GM12878 (cell line): ENCODE data around the gene FAM111B. TPM values are rescaled to one million over a fixed set of nuclear protein-coding genes. Genes with fewer than 3 reads are reported as not detected.

Source experiments
- ATAC-seq: fragments of 200-7000 bp; cut with Tn5 transposase; 3 replicates; pipeline ENCODE4 v1.9.1; 2020; ENCODE audit warnings: mild to moderate bottlenecking, moderate library complexity
- Bru-seq: library from RNA; stranded (reverse); fragments of 400-500 nt; gene quantifications from one replicate; lab custom pipeline; 2021; lab: Mats Ljungman, UMichigan
- BruChase-seq, 2 experiments: library from RNA; stranded (reverse); fragments of 400-500 nt; gene quantifications; one replicate each; lab custom pipeline; 2021; lab: Mats Ljungman, UMichigan
- BruUV-seq: library from RNA; stranded (reverse); fragments of 400-500 nt; replicated peaks from 2 replicates; lab custom pipeline; 2021; lab: Mats Ljungman, UMichigan
- CTCF ChIA-PET: fragments of 300-600 bp; sonication (Branson Sonifier 250); formaldehyde crosslinking; extraction: SDS; loops from one replicate; lab custom pipeline; 2021; ENCODE audit warnings: inconsistent platforms; lab: Yijun Ruan, JAX
- POLR2A ChIA-PET: fragments of 350-600 bp; formaldehyde crosslinking; extraction: SDS; loops from one replicate; lab custom pipeline; 2021; ENCODE audit warnings: inconsistent platforms; lab: Charles Lee
- RAD21 ChIA-PET: fragments of 300-600 bp; sonication (Branson Sonifier 250); formaldehyde crosslinking; loops from one replicate; lab custom pipeline; 2023; ENCODE audit warnings: antibody characterized with exemption; ENCODE audit not compliant: unreplicated experiment; lab: Charles Lee
- SMC1A ChIA-PET: fragments of 300-600 bp; sonication (Branson Sonifier 250); formaldehyde crosslinking; loops from one replicate; lab custom pipeline; 2023; ENCODE audit not compliant: unreplicated experiment, uncharacterized antibody; lab: Charles Lee
- DNase-seq: peaks from one replicate; pipeline ENCODE4 v3.0.0-alpha.2; 2011; ENCODE audit warnings: low read depth, low spot score
- FAIRE-seq: peaks from 3 replicates; lab custom pipeline; 2011; peaks lifted over from hg19 to GRCh38; lab: Jason Lieb, UNC
- H2AFZ ChIP-seq: 2 replicates; pipeline ENCODE4 v1.6.0; 2011; ENCODE audit warnings: low read depth, low read length, control low read depth; ENCODE audit not compliant: control insufficient read depth
- H3K27ac ChIP-seq: 2 replicates; pipeline ENCODE4 v1.5.1; 2011; ENCODE audit warnings: control low read depth; ENCODE audit not compliant: control insufficient read depth, insufficient read depth
- H3K27me3 ChIP-seq, 2 experiments: replicated peaks in 1 of 2; 2 replicates each; pipeline versions ENCODE4 v1.6.0 to v1.6.1; 2011; ENCODE audit warnings: low read length in 1 of 2; ENCODE audit not compliant: control insufficient read depth in 2 of 2, insufficient read depth in 2 of 2
- H3K36me3 ChIP-seq, 2 experiments: 2 replicates each; pipeline ENCODE4 v1.5.1; 2011; ENCODE audit warnings: low read length in 1 of 2; ENCODE audit not compliant: control insufficient read depth in 2 of 2, insufficient read depth in 2 of 2
- H3K4me1 ChIP-seq: 2 replicates; pipeline ENCODE4 v1.6.1; 2011; ENCODE audit warnings: mild to moderate bottlenecking, low read length, moderate library complexity, mixed read lengths; ENCODE audit not compliant: control insufficient read depth, insufficient read depth
- H3K4me2 ChIP-seq: 2 replicates; pipeline ENCODE4 v1.6.0; 2011; ENCODE audit warnings: control low read depth; ENCODE audit not compliant: control insufficient read depth, insufficient read depth
- H3K4me3 ChIP-seq: fragments of 200-600 bp; sonication (generic); 2 replicates; pipeline ENCODE4 v1.5.1; 2016
- H3K79me2 ChIP-seq: 2 replicates; pipeline ENCODE4 v1.6.0; 2011; ENCODE audit warnings: low read length; ENCODE audit not compliant: control insufficient read depth, insufficient read depth
- H3K9ac ChIP-seq: 2 replicates; pipeline ENCODE4 v1.8.0; 2011; ENCODE audit warnings: low read length, control low read depth, mixed read lengths; ENCODE audit not compliant: control insufficient read depth, insufficient read depth
- H3K9me3 ChIP-seq: replicated peaks from 3 replicates; pipeline ENCODE4 v1.5.1; 2011; ENCODE audit warnings: mild to moderate bottlenecking, low read length; ENCODE audit not compliant: control insufficient read depth, insufficient read depth
- H4K20me1 ChIP-seq: 2 replicates; pipeline ENCODE4 v1.6.0; 2011; ENCODE audit not compliant: control insufficient read depth, insufficient read depth
- CHD4 ChIP-seq: fragments of 200-600 bp; sonication (generic); IDR thresholded peaks from 2 replicates; pipeline ENCODE4 v1.6.1; 2016; ENCODE audit warnings: mild to moderate bottlenecking
- EGR1 ChIP-seq, 2 experiments: IDR thresholded peaks; 1 replicate in 1 of 2; 2 replicates in 1 of 2; pipeline ENCODE4 v1.6.1; 2011 to 2012; ENCODE audit warnings: low read depth in 2 of 2, low read length in 2 of 2, borderline replicate concordance in 1 of 2, mild to moderate bottlenecking in 1 of 2, moderate library complexity in 1 of 2
- HCFC1 ChIP-seq: fragments of 150-350 bp; IDR thresholded peaks from 2 replicates; pipeline ENCODE4 v1.6.1; 2014; ENCODE audit warnings: low read length
- IKZF1 ChIP-seq: fragments of 450-650 bp; conservative IDR thresholded peaks from 2 replicates; pipeline ENCODE4 v1.6.1; 2017; ENCODE audit warnings: antibody characterized with exemption, mild to moderate bottlenecking
- POLR2AphosphoS5 ChIP-seq: IDR thresholded peaks from 2 replicates; pipeline ENCODE4 v1.6.1; 2011; ENCODE audit warnings: mild to moderate bottlenecking, low read length, inconsistent platforms
- RB1 ChIP-seq: fragments of 450-650 bp; formaldehyde crosslinking; IDR thresholded peaks from 2 replicates; pipeline ENCODE4 v1.6.1; 2017; ENCODE audit warnings: mild to moderate bottlenecking, borderline replicate concordance
- RFX5 ChIP-seq: IDR thresholded peaks from 2 replicates; pipeline ENCODE4 v1.6.1; 2011; ENCODE audit warnings: low read depth, low read length, improper control_type of control experiment
- SP1 ChIP-seq: IDR thresholded peaks from one replicate; pipeline ENCODE4 v1.6.1; 2011; ENCODE audit warnings: low read depth, low read length
- WGBS: methylation state at CpG from one replicate; pipeline ENCODE4 v1.1.6; 2016; ENCODE audit warnings: low lambda C conversion rate; ENCODE audit not compliant: insufficient replicate concordance, insufficient coverage; ENCODE audit errors: missing lambda C conversion rate; 5-methylcytosine and 5-hydroxymethylcytosine counted together
- in situ Hi-C: fragments of 300-500 bp; cut with MboI; formaldehyde crosslinking; loops from 9 replicates; pipeline ENCODE4 v1.14.3; 2018; ENCODE audit warnings: mixed read lengths
- intact Hi-C: fragments of 100-400 bp; cut with micrococcal nuclease; formaldehyde crosslinking; loops from one replicate; pipeline ENCODE4 v1.14.2; 2022; ENCODE audit not compliant: unreplicated experiment
- long read RNA-seq, 2 experiments: library from polyadenylated mRNA; unstranded; transcript quantifications; one replicate each; pipeline ENCODE4 v2.0.0, GENCODE V29; 2019 to 2020
- polyA minus RNA-seq, 3 experiments: library from RNA; depleted of rRNA, polyadenylated mRNA; stranded (reverse); fragments of >200 nt; gene quantifications; 2 replicates each; pipeline ENCODE4 v1.2.3, GENCODE V29; 2011
- polyA plus RNA-seq, 11 experiments: library from polyadenylated mRNA; depleted of rRNA in 4 of 11; unstranded in 6 of 11; stranded (reverse) in 5 of 11; fragments of >200 nt; fragmentation: Nextera tagmentation in 4 of 11; fragmentation: Illumina TruSeq in 1 of 11; extraction: Ambion mirVana in 4 of 11; extraction: Trizol in 1 of 11; gene quantifications; 1 replicate in 1 of 11; 2 replicates in 10 of 11; pipeline versions ENCODE4 v1.2.1 to v1.2.3, GENCODE V29; 2011 to 2016; ENCODE audit warnings: inconsistent platforms in 2 of 11, missing spikeins in 2 of 11, low read depth in 1 of 11
- total RNA-seq, 4 experiments: library from RNA; depleted of rRNA in 3 of 4; stranded (reverse); fragments of >200 nt in 3 of 4; fragmentation: Illumina TruSeq in 1 of 4; extraction: Trizol in 1 of 4; gene quantifications; 2 replicates each; pipeline versions ENCODE4 v1.2.1 to v1.2.3, GENCODE V29; 2013 to 2021
- TF ChIP-seq, protein P1 (sequence below): IDR thresholded peaks from 2 replicates; pipeline ENCODE4 v1.6.1; 2012; ENCODE audit warnings: low read length, inconsistent platforms
- TF ChIP-seq, protein P2 (sequence below): IDR thresholded peaks from 2 replicates; pipeline ENCODE4 v1.6.1; 2011; ENCODE audit warnings: mild to moderate bottlenecking, low read depth, low read length, moderate library complexity; ENCODE audit not compliant: insufficient replicate concordance

The FAM111B gene, protein sequence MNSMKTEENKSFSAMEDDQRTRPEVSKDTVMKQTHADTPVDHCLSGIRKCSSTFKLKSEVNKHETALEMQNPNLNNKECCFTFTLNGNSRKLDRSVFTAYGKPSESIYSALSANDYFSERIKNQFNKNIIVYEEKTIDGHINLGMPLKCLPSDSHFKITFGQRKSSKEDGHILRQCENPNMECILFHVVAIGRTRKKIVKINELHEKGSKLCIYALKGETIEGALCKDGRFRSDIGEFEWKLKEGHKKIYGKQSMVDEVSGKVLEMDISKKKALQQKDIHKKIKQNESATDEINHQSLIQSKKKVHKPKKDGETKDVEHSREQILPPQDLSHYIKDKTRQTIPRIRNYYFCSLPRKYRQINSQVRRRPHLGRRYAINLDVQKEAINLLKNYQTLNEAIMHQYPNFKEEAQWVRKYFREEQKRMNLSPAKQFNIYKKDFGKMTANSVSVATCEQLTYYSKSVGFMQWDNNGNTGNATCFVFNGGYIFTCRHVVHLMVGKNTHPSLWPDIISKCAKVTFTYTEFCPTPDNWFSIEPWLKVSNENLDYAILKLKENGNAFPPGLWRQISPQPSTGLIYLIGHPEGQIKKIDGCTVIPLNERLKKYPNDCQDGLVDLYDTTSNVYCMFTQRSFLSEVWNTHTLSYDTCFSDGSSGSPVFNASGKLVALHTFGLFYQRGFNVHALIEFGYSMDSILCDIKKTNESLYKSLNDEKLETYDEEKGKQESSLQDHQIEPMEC
- total RNA-seq (2013; cell fraction: nucleolus; rRNA removed): 69.8 and 80.1 TPM in 2 replicates
- 53.4 and 59.7 TPM in 2 replicates for total RNA-seq (2014; rRNA removed)
- total RNA-seq (2014; rRNA removed; fragmentation: Illumina TruSeq; extraction: Trizol): 76.6 and 76.7 TPM in 2 replicates
- total RNA-seq (2021): 52.0 and 58.9 TPM in 2 replicates
- 13.4 TPM for polyA plus RNA-seq (2011; ENCODE audit: low read depth)
- 35.9 and 59.7 TPM in 2 replicates for polyA plus RNA-seq (2011; rRNA removed)
- polyA plus RNA-seq (2011; cell fraction: cytosol; rRNA removed): 12.0 and 13.2 TPM in 2 replicates
- polyA plus RNA-seq (2011; cell fraction: nucleus; rRNA removed): 19.9 and 23.0 TPM in 2 replicates
- 24.0 and 25.0 TPM in 2 replicates for polyA plus RNA-seq (2012)
- polyA plus RNA-seq (2014; fragmentation: Illumina TruSeq; extraction: Trizol): 79.5 and 94.6 TPM in 2 replicates
- polyA plus RNA-seq (2014; fragmentation: Nextera tagmentation; extraction: Ambion mirVana): 10 to 100 TPM; 42.0 to 65.3 TPM
- polyA plus RNA-seq (2014; rRNA removed): 35.8 and 42.2 TPM in 2 replicates
- polyA plus RNA-seq (2016; fragmentation: Nextera tagmentation; extraction: Ambion mirVana): 10 to 100 TPM; 96.3 to 97.2 TPM
- 30.2 and 57.1 TPM in 2 replicates for polyA minus RNA-seq (2011; rRNA and poly(A)+ RNA removed)
- 11.6 and 16.7 TPM in 2 replicates for polyA minus RNA-seq (2011; cell fraction: cytosol; rRNA and poly(A)+ RNA removed)
- polyA minus RNA-seq (2011; cell fraction: nucleus; rRNA and poly(A)+ RNA removed): 48.1 and 63.7 TPM in 2 replicates
- Bru-seq, nascent RNA: percentile 97 among the genes with signal in this experiment
- BruChase-seq, experiment 1, labeled RNA remaining after a 6-hour chase: percentile 73 among the genes with signal in this experiment
- percentile 94 among the genes with signal in this experiment for BruChase-seq, experiment 2, labeled RNA remaining after a 2-hour chase
- long read RNA-seq, experiment 1, transcript FAM111B-204 (3 exons, 2,364 nt): minor isoform, 5 of 27 reads
- long read RNA-seq, experiment 1, transcript FAM111B-201 (4 exons, 3,488 nt): major isoform, 18 of 27 reads
- long read RNA-seq, experiment 1, partial matches to known transcripts: 2 of 27 reads
- long read RNA-seq, experiment 1, other reads (novel, unspliced or antisense): 2 of 27 reads
- long read RNA-seq, experiment 2, transcript FAM111B-204 (3 exons, 2,364 nt): minor isoform, 36 of 327 reads
- long read RNA-seq, experiment 2, transcript FAM111B-201 (4 exons, 3,488 nt): major isoform, 256 of 327 reads
- long read RNA-seq, experiment 2, partial matches to known transcripts: 1 of 327 reads
- long read RNA-seq, experiment 2, other reads (novel, unspliced or antisense): 30 of 327 reads

DNA sequence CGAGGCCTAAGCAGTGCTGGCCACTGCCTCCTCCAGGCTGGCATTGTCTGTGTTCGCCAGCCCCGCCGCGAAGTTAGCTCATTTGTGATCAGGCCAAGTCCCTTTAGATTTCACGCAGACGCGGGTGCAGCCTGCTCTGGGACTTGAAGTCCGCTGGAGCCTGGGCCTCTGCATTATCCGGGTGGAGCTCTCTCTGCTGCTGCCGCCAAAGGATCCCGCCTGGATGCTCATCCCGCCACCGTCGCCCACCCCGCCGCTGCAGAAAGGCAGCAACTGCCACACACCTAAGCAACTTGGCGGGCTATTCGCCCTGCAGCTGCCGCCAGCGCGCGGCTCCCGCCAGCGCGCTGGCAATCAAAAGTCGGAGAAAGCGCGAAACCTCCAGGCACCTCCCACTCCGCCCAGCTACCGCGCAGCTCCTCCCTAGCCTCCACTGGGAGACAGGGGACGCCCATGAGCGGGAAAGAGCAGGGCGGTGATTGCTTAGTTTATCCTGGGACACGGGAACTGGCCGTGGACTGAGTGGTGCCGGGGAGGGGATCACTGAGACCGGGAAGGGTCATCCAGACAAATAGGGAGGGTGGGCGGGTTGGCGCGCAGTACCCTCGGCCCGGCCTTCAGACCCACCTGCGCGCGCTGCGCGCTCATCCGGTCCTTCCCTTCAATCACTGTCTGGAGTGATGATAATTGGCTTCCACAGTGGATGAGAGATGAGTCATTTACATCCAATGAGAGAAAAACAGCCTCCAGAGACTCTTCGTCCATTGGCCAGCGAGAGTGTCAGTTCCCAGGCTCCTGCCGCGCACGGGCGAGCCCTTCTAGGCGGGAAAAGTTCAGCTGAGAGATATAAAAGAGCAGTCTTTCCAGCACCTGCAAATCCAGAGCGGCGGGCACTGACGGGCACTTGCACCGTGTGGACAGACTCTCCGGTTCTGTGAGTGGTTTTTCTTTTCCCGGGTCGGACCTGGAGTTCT is at the start of gene FAM111B:
Gene FAM111B (plus strand): TSS at position 875 of the 974 bp plus-strand sequence. CDS start 2,389 bp downstream, outside the sequence.
- peak; percentile 41 for FAIRE-seq
- peak within 1 kb of the TSS; percentile 79 for H3K4me3 ChIP-seq
- POLR2A ChIA-PET: interaction anchor here (0.7 to 4.2 kb wide), 6 partner anchors 9 to 104 kb away, joined by 3 to 20 read pairs (median 6); partner anchors contain the start of gene FAM111A
- H3K36me3 ChIP-seq: no peaks in the 10 kb centered on the region
- H3K4me2 ChIP-seq: peak within 1 kb of the TSS; percentile 92
- SMC1A ChIA-PET: interaction anchor here (0.9 to 5.9 kb wide), 16 partner anchors 9 to 54 kb away, joined by 3 to 32 read pairs (median 4); partner anchors contain the start of gene FAM111A
- peak within 1 kb of the TSS; percentile 67 for H2AFZ ChIP-seq
- H3K27ac ChIP-seq: peak within 1 kb of the TSS; percentile 89
- no peaks in the 10 kb centered on the region for H3K9me3 ChIP-seq
- peak; percentile 84 for DNase-seq
- H3K79me2 ChIP-seq: peaks cover 41% of the 10 kb centered on the region
- no peaks in the 10 kb centered on the region for H4K20me1 ChIP-seq
- peaks cover 7% of the 10 kb centered on the region for H3K4me1 ChIP-seq
- no peaks in the 10 kb centered on the region for H3K27me3 ChIP-seq
- H3K9ac ChIP-seq: peak within 1 kb of the TSS; percentile 90
- under 1% methylated on average over 62 of the region's 64 CpGs for WGBS
- intact Hi-C loops: loop anchor here (1.0 to 10.0 kb wide), 5 partner anchors 28 to 528 kb away; partner anchors contain the start of genes FAM111A and ZFP91
- RAD21 ChIA-PET: interaction anchor here (0.9 to 5.8 kb wide), 7 partner anchors 9 to 48 kb away, joined by 3 to 33 read pairs (median 4); partner anchors contain the start of gene FAM111A
- in situ Hi-C loops: loop anchor here (5.0 to 10.0 kb wide), 2 partner anchors 36 to 532 kb away; partner anchors contain the start of genes FAM111A, LPXN and ZFP91
- CTCF ChIA-PET: interaction anchor here (0.6 to 6.0 kb wide), 12 partner anchors 10 to 95 kb away, joined by 3 to 49 read pairs (median 12); partner anchors contain the start of genes DTX4 and FAM111A
- no TSS peak for BruUV-seq
- ATAC-seq: peak; percentile 85
- peak; percentile 94 for TF ChIP-seq SP1
- TF ChIP-seq, protein P1, sequence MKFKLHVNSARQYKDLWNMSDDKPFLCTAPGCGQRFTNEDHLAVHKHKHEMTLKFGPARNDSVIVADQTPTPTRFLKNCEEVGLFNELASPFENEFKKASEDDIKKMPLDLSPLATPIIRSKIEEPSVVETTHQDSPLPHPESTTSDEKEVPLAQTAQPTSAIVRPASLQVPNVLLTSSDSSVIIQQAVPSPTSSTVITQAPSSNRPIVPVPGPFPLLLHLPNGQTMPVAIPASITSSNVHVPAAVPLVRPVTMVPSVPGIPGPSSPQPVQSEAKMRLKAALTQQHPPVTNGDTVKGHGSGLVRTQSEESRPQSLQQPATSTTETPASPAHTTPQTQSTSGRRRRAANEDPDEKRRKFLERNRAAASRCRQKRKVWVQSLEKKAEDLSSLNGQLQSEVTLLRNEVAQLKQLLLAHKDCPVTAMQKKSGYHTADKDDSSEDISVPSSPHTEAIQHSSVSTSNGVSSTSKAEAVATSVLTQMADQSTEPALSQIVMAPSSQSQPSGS: peak; percentile 92
- TF ChIP-seq RB1: peak; percentile 91; the same call in 1 of the 2 replicates
- 0 out of 2 replicates have a peak, but pooled peaks have one; percentile 6 for TF ChIP-seq HCFC1
- no peak for TF ChIP-seq EGR1 (IDR thresholded peaks at IDR 0.05; ENCODE audit: borderline replicate concordance in 1 of 2, low read depth in 2 of 2, low read length in 2 of 2)
- TF ChIP-seq RFX5: no peak
- TF ChIP-seq, protein P2, sequence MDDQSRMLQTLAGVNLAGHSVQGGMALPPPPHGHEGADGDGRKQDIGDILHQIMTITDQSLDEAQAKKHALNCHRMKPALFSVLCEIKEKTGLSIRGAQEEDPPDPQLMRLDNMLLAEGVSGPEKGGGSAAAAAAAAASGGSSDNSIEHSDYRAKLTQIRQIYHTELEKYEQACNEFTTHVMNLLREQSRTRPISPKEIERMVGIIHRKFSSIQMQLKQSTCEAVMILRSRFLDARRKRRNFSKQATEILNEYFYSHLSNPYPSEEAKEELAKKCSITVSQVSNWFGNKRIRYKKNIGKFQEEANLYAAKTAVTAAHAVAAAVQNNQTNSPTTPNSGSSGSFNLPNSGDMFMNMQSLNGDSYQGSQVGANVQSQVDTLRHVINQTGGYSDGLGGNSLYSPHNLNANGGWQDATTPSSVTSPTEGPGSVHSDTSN: peak; percentile 95
- TF ChIP-seq POLR2AphosphoS5: peak; percentile 91
- no peak for TF ChIP-seq CHD4
- TF ChIP-seq IKZF1: peak; percentile 57
